ENCODE measurements around the gene ST6GALNAC1. TPM values are rescaled to one million over a fixed set of nuclear protein-coding genes. Genes with fewer than 3 reads are reported as not detected.

Gene ST6GALNAC1

DNA sequence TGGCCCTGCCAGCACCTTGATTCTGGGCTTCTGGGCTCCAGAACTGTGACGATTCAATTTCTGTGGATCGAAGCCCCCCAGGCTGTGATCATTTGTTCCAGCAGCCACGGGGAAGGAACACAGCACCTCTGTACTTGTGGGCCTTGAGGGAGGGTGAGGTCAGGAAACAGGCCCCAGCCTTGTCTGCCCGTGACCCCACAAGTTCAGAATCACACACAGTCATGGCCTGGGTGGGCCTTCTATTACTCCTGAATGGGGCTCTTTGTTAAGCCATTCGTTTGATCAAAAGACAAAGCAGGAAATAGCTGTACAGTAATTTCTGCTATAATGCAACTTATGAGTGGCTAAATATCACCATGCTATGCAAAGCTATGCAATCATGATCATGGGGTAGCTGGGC is 68.0 kb downstream of the ST6GALNAC1 start:
- no peak overlapping the region for H2BK5ac ChIP-seq (ENCODE audit: low read depth, low read length, poor library complexity, severe bottlenecking)
- no peak overlapping the region for H2BK12ac ChIP-seq (ENCODE audit: low read length in 2 of 2)
- H2BK15ac ChIP-seq (ENCODE audit: low read depth, poor library complexity, severe bottlenecking): no peak overlapping the region
- no peak overlapping the region for H2AFZ ChIP-seq (ENCODE audit: low read depth, low read length)
- no peak overlapping the region for H3K4me3 ChIP-seq (ENCODE audit: insufficient read depth in 1 of 2, low read depth in 1 of 2, low read length in 2 of 2)
- no peak overlapping the region for H3K23ac ChIP-seq (ENCODE audit: low read length in 2 of 2)
- no peaks in the 10 kb centered on the region for H3K9me3 ChIP-seq (ENCODE audit: control insufficient read depth, low read length)
- H3K18ac ChIP-seq (ENCODE audit: low read depth in 1 of 2, low read length in 2 of 2): no peak overlapping the region
- H3K4me1 ChIP-seq (ENCODE audit: control insufficient read depth, insufficient read depth, low read depth, low read length): peaks cover 1% of the 10 kb centered on the region
- H2BK120ac ChIP-seq (ENCODE audit: low read depth, low read length): no peak overlapping the region
- no peak overlapping the region for H3K9ac ChIP-seq (ENCODE audit: low read length)
- 89% methylated on average over 4 of the region's 5 CpGs for WGBS
- no peak overlapping the region for H3K4me2 ChIP-seq (ENCODE audit: low read length, poor library complexity, severe bottlenecking)
- DNase-seq: no peak
- H3K27ac ChIP-seq (ENCODE audit: low read length, poor library complexity, severe bottlenecking): no peak overlapping the region
- peaks cover 0 to 4% of the 10 kb centered on the region in 2 experiments for H3K27me3 ChIP-seq (ENCODE audit: control insufficient read depth in 1 of 2, insufficient read depth in 1 of 2, low read length in 2 of 2)
- no peak overlapping the region for H3K4ac ChIP-seq (ENCODE audit: low read depth in 1 of 2, low read length in 2 of 2)
- no peak overlapping the region for H4K91ac ChIP-seq (ENCODE audit: low read length)
- H2AK5ac ChIP-seq (ENCODE audit: low read length, severe bottlenecking): no peak overlapping the region
- no peaks in the 10 kb centered on the region for H3K36me3 ChIP-seq (ENCODE audit: control insufficient read depth in 1 of 2, insufficient read depth in 2 of 2, low read depth in 1 of 2, low read length in 2 of 2)
- no peak overlapping the region for H4K8ac ChIP-seq (ENCODE audit: low read length)
- no peak overlapping the region for H3K14ac ChIP-seq (ENCODE audit: low read length in 2 of 2)
- H3K79me1 ChIP-seq (replicated peaks; ENCODE audit: low read length, poor library complexity, severe bottlenecking): no peaks in the 10 kb centered on the region

Small RNAs within 50 kb of the gene (small RNA-seq; reads per million reads assigned to genes)
- gene AC015802.2 (ENCODE audit: low read depth) (not detected), gene RNU6-227P (ENCODE audit: low read depth) (not detected)

Data from mesenchymal stem cell (in vitro differentiated cells and primary cell).